Thymus (tissue), 14 donors: ENCODE data around the gene NT5C1B. TPM values are rescaled to one million over a fixed set of nuclear protein-coding genes. Genes with fewer than 3 reads are reported as not detected.
"Not testable (repeated sequence)": the region's sequence is repeated elsewhere in the genome, so short reads cannot be mapped to it uniquely, and the experiment has no call there.

Experiments used
- DNase-seq, 9 donors: peaks; one replicate each; pipeline ENCODE4 v3.0.0-alpha.2; 2013; ENCODE audit warnings: low spot score in 9 of 9, low read depth in 6 of 9, missing footprints in 1 of 9
- H3K27ac ChIP-seq, 2 donors: one replicate each; pipeline ENCODE4 v1.5.1; 2013; ENCODE audit warnings: control low read depth in 1 of 2, low read depth in 1 of 2, low read length in 1 of 2, mild to moderate bottlenecking in 1 of 2, moderate library complexity in 1 of 2
- H3K27me3 ChIP-seq, 2 donors: one replicate each; pipeline ENCODE4 v1.5.1; 2013; ENCODE audit warnings: low read length in 1 of 2; ENCODE audit not compliant: control insufficient read depth in 2 of 2, insufficient read depth in 1 of 2
- H3K36me3 ChIP-seq, 2 donors: one replicate each; pipeline ENCODE4 v1.5.1; 2013; ENCODE audit warnings: low read length in 1 of 2, mild to moderate bottlenecking in 1 of 2, moderate library complexity in 1 of 2; ENCODE audit not compliant: control insufficient read depth in 2 of 2, insufficient read depth in 2 of 2
- H3K4me1 ChIP-seq, 2 donors: one replicate each; pipeline ENCODE4 v1.5.1; 2013; ENCODE audit warnings: low read length in 2 of 2; ENCODE audit not compliant: control insufficient read depth in 2 of 2, insufficient read depth in 2 of 2
- H3K4me3 ChIP-seq, 2 donors: one replicate each; pipeline ENCODE4 v1.5.1; 2013; ENCODE audit warnings: low read length in 2 of 2, control low read depth in 1 of 2, mild to moderate bottlenecking in 1 of 2
- H3K9me3 ChIP-seq, 2 donors: one replicate each; pipeline ENCODE4 v1.5.1; 2013; ENCODE audit warnings: low read length in 1 of 2, mild to moderate bottlenecking in 1 of 2; ENCODE audit not compliant: control insufficient read depth in 2 of 2, insufficient read depth in 1 of 2
- WGBS: extraction: QIAGEN DNeasy Blood & Tissue Kit; methylation state at CpG from one replicate; pipeline ENCODE4 v1.1.7; 2013; 5-methylcytosine and 5-hydroxymethylcytosine counted together
- long read RNA-seq, 10 donors: transcript quantifications; one replicate each; lab custom pipeline, GENCODE V29; 2026
- polyA plus RNA-seq: library from polyadenylated mRNA; stranded (reverse); fragments of 200-250 nt; gene quantifications from one replicate; pipeline ENCODE4 v1.2.3, GENCODE V29; 2013
- total RNA-seq: library from RNA; stranded (reverse); fragments of 120-200 nt; gene quantifications from one replicate; pipeline ENCODE4 v1.2.4, GENCODE V29; 2013
- donor health status: healthy.

Gene NT5C1B
- not detected for total RNA-seq
- not detected for polyA plus RNA-seq
- long read RNA-seq, donor 1, result 0 reads
- long read RNA-seq, donor 2, result 0 reads
- long read RNA-seq, donor 3, result 0 reads
- long read RNA-seq, donor 4, result 0 reads
- long read RNA-seq, donor 5, result 0 reads
- long read RNA-seq, donor 6, result 0 reads
- long read RNA-seq, donor 7, result 0 reads
- long read RNA-seq, donor 8, result 0 reads
- long read RNA-seq, donor 9, result 0 reads
- long read RNA-seq, donor 10, result 0 reads

DNA sequence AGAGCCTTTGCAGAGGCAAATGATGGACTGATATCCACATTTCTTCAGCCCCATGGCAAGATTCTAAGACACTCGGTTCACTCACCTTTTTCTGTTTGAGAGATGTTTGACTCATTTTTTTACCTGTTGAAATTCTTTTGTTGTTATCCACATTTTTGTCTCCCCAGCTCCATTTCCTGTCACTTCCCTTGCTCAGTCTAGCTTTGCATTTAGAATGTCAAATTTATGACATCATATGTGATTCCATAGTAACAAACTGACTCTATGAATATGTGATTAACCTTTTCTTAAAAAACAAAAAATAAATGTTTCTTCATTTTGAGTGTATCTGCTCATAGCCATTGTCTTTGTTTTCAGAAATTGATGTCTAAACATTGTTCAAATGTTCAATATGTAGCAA is at the start of gene NT5C1B:
Gene NT5C1B, minus strand, starts transcription at position 216 of the 400 bp plus-strand sequence. Its CDS starts 101 bp downstream, at position 115.
- H3K4me1 ChIP-seq, result no peaks in the 10 kb centered on the region
- H3K9me3 ChIP-seq, result peaks cover 2 to 6% of the 10 kb centered on the region in 2 donors
- H3K27ac ChIP-seq, result no peak within 1 kb of the TSS
- DNase-seq, result no peak
- no peaks in the 10 kb centered on the region for H3K27me3 ChIP-seq
- H3K4me3 ChIP-seq, result no peak within 1 kb of the TSS
- WGBS, result 100% methylated on average over 1 of the region's 1 CpG
- H3K36me3 ChIP-seq, result no peaks in the 10 kb centered on the region

DNA sequence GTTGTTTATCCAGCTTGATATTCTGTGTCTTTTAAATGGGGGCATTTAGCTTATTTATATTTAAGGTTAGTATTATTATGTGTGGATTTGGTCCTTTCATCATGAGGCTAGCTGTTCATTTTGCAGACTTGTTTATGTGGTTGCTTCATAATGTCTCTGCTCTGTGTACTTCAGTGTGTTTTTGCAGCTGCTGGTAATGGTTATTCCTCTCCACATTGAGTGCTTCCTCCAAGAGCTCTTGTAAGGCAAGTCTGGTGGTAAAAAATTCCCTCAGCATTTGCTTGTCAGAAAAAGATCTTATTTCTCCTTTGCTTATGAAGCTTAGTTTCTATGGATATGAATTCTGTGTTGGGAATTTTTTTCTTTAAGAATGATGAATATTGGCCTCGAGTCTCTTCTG is 47.8 kb upstream of the NT5C1B start:
- 85% methylated on average over 1 of the region's 1 CpG for WGBS
- Histone ChIP-seq H3K36me3 (no peaks in the 10 kb centered on the region), H3K4me1 (no peaks in the 10 kb centered on the region), H3K4me3 (no peak overlapping the region), H3K27ac (no peak overlapping the region), H3K27me3 (no peaks in the 10 kb centered on the region), H3K9me3 (peaks cover 0 to 2% of the 10 kb centered on the region in 2 donors)
- DNase-seq, result no peak

DNA sequence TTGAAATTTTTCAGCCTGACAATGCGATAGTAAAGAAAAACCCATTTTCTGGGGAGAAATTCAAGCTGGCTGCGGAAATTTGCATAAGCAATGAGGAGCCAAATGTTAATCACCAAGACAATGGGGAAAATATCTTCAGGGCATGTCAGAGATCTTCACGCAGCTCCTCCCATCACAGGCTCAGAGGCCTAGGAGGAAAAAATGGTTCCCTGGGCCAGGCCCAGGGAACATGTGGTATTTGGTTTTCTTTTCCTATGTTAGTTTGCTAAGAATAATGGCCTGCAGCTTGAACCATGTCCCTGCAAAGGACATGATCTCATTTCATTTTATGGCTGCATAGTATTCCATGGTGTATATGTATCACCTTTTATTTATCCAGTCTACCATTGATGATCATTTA is 43.3 kb upstream of the NT5C1B start:
- 95% methylated on average over 3 of the region's 3 CpGs for WGBS
- H3K27me3 ChIP-seq, H3K9me3 ChIP-seq, H3K4me3 ChIP-seq, H3K36me3 ChIP-seq, H3K27ac ChIP-seq, H3K4me1 ChIP-seq, DNase-seq: not testable (repeated sequence)

DNA sequence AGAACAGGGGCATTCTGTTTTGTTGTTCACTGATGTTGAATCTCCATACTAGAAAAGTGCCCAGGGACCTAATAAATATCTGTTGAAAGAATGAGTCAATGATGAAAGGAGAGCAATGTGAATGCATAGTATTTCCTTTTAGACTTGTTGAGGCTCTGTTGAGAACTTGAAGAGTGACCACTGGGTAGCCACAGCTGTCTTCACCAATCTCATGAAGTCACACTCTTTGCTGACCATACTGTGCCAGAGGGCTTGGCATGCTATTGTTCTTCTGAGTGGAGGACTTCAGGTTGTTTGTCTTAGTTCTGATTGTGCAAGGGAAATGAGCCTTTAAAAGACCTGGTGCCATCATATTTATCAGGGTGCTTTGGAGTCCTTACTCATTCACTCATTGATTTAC is 41.6 kb upstream of the NT5C1B start:
- no peaks in the 10 kb centered on the region for H3K9me3 ChIP-seq
- no peak overlapping the region for H3K4me3 ChIP-seq
- DNase-seq, result no peak
- no peaks in the 10 kb centered on the region for H3K36me3 ChIP-seq
- H3K4me1 ChIP-seq, result no peaks in the 10 kb centered on the region
- no peak overlapping the region for H3K27ac ChIP-seq
- no peaks in the 10 kb centered on the region for H3K27me3 ChIP-seq

DNA sequence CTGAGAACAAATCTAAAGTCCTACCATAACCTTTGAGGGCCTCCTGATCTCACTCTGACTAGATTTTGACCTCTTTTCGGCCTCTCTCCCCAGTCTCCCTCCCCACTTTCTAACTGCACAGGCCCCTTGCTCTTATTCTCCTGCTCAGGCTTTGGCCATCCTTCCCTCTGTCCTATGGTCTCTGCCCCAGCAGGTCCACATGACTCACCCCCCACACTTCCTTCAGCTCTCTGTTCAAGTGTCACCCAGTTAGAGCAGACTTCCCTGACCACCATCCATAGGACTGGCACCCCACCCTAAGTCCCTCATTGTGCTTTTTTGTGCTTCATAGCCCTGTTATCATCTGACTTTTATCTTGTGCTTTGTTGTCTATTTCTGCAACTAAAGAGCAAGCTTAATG is 41.2 kb upstream of the NT5C1B start:
- Histone ChIP-seq H3K27ac (no peak overlapping the region), H3K9me3 (no peaks in the 10 kb centered on the region), H3K27me3 (no peaks in the 10 kb centered on the region), H3K4me3 (no peak overlapping the region), H3K4me1 (no peaks in the 10 kb centered on the region), H3K36me3 (no peaks in the 10 kb centered on the region)
- DNase-seq, result no peak
- WGBS, result 93% methylated on average over 1 of the region's 1 CpG

DNA sequence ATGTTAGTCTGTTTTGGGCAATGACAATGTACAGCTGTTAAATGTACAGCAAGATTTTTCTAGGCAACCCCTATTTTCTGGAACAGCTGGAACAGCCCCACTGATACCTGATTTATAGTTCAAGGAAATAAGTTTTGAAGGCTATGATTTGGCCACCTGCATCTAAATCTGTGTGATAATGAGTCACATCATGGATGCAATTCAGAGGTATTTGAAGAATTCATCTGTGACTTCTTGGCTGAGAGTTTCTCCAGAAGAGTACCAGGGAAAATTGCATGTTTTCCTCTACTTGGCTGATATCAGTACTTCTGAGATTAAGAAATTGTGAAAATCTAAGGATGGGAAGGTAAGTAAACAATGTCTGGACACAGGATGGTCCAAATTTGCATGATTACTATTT is 40.7 kb upstream of the NT5C1B start:
- Histone ChIP-seq H3K9me3 (no peaks in the 10 kb centered on the region), H3K27me3 (no peaks in the 10 kb centered on the region), H3K27ac (no peak overlapping the region), H3K36me3 (no peaks in the 10 kb centered on the region), H3K4me1 (no peaks in the 10 kb centered on the region), H3K4me3 (no peak overlapping the region)
- DNase-seq, result no peak

DNA sequence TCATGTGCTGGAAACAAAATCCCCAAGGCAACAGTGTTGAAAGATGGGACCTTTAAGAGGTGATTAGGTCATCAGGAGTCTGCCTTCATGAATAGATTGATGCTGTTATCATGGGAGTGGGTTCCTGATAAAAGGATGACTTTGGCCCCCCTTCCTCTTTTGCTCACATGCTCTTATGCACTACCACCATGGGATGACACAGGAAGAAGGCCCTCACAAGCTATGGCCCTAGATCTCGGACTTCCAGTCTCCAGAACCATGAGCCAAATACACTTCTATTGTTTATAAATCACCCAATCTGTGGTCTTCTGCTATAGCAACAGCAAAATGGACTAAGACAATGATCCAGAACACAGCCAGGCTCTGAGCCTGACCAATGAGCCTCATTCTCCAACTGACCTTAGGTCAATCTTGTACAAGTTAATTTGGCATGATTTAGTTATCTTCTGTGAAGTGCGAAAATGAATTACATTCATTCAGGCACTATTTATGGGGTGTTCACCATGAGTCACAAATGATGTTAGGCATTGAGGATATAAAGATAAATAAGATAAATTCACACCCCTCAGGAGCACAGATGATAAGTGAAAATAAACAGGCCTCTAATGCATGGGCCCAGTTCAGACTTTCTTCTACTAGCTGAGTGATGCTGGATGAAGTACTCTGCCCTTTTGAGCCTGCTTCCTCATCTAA is 37.7 kb upstream of the NT5C1B start:
- Histone ChIP-seq H3K4me1 (no peaks in the 10 kb centered on the region), H3K9me3 (no peaks in the 10 kb centered on the region), H3K36me3 (no peaks in the 10 kb centered on the region), H3K27ac (no peak overlapping the region), H3K4me3 (no peak overlapping the region), H3K27me3 (no peaks in the 10 kb centered on the region)
- WGBS, result 97% methylated on average over 2 of the region's 2 CpGs
- no peak for DNase-seq

DNA sequence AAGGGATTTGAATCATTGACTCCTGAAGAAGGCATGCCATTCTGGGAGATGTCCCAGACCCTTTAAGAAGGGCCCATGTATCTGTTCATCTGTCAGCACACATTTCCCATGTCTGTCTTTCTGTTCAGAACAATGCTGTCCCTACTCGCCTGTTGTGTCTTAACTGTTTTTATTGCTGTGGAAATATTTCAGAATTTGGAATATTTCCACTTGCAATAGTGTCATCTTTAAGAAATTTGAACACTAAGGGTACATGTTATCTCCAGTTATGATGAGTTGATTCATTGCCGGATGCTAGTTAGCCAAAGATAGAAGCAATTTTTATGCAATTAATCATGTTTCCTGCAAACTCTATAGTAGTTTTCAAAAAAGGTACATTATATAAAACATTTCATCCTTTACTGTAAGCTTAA is 36.9 kb upstream of the NT5C1B start:
- no peaks in the 10 kb centered on the region for H3K27me3 ChIP-seq
- H3K36me3 ChIP-seq, result no peaks in the 10 kb centered on the region
- 93% methylated on average over 2 of the region's 2 CpGs for WGBS
- no peak for DNase-seq
- no peaks in the 10 kb centered on the region for H3K4me1 ChIP-seq
- H3K9me3 ChIP-seq, result no peaks in the 10 kb centered on the region
- no peak overlapping the region for H3K4me3 ChIP-seq
- H3K27ac ChIP-seq, result no peak overlapping the region

DNA sequence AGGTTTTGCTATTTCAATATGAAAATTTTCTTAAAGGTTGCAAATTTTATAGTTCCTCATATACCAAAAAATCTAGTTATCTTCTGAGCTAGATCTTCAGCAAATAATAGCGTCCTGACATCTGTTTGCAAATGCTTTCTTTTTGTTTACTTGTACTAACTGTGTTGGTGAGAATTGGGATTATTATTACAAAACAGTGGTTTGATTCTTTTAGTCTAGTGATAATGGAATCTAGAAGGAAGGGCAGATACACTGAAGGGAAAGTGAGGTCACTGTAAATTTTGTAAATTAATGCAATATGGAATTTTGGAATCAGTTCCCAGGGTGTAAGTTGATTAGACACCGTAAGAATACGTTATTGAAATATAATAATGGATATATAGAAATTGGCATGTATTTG is 36.2 kb upstream of the NT5C1B start:
- H3K36me3 ChIP-seq, result no peaks in the 10 kb centered on the region
- 92% methylated on average over 3 of the region's 3 CpGs for WGBS
- H3K9me3 ChIP-seq, result no peaks in the 10 kb centered on the region
- no peak overlapping the region for H3K27ac ChIP-seq
- H3K27me3 ChIP-seq, result no peaks in the 10 kb centered on the region
- no peak overlapping the region for H3K4me3 ChIP-seq
- no peak for DNase-seq
- H3K4me1 ChIP-seq, result no peaks in the 10 kb centered on the region
